Renal pelvis (tissue), 4 donors: Measurements from ENCODE around the gene RBM15B. TPM values are rescaled to one million over a fixed set of nuclear protein-coding genes. Genes with fewer than 3 reads are reported as not detected.
A peak's percentile ranks its signal among the peaks of the same experiment; 100 is the strongest.

Experiments
- DNase-seq: peaks from one replicate; pipeline ENCODE4 v3.0.0-alpha.2; 2013
- polyA plus RNA-seq, 3 donors: library from polyadenylated mRNA; unstranded; fragments of 120-200 nt; gene quantifications; one replicate each; pipeline ENCODE4 v1.2.1, GENCODE V29; 2013; ENCODE audit not compliant: insufficient read length in 3 of 3

The RBM15B gene
- polyA plus RNA-seq, 3 donors: 36.8 to 45.5 (median 44.7) TPM

- peak; percentile 22 for DNase-seq
Observed at GRCh38 chr3:51434746-51435327, 43.8 kb downstream of the RBM15B start.

DNA sequence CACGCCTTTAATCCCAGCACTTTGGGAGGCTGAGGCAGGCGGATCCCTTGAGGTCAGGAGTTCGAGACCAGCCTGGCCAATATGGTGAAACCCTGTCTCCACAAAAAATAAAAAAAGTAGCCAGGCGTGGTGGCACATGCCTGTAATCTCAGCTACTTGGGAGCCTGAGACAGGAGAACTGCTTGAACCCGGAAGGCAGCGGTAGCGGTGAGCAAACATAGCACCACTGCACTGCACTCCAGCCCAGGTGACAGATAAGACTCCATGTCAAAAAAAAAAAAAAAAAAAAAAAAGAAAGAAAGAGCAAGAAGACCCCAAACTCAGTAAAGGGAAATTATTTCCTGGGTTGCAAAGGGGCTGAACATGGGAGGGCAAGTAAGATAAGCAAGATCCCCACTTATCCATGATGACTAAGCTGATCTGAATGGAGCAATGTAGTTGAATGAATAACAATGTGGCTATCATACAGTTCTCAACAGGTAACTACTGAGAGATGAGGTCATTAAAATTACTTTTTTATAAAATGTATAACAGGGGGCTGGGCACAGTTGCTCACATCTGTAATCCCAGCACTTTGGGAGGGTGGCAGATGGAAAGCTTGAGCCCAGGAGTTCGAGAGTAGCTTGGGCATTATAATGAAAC lies 46.0 kb downstream of the RBM15B start:
- DNase-seq: no peak

GRCh38 chr3:51441282-51442030 lies 50.4 kb downstream of the RBM15B start:
- DNase-seq: no peak

DNA sequence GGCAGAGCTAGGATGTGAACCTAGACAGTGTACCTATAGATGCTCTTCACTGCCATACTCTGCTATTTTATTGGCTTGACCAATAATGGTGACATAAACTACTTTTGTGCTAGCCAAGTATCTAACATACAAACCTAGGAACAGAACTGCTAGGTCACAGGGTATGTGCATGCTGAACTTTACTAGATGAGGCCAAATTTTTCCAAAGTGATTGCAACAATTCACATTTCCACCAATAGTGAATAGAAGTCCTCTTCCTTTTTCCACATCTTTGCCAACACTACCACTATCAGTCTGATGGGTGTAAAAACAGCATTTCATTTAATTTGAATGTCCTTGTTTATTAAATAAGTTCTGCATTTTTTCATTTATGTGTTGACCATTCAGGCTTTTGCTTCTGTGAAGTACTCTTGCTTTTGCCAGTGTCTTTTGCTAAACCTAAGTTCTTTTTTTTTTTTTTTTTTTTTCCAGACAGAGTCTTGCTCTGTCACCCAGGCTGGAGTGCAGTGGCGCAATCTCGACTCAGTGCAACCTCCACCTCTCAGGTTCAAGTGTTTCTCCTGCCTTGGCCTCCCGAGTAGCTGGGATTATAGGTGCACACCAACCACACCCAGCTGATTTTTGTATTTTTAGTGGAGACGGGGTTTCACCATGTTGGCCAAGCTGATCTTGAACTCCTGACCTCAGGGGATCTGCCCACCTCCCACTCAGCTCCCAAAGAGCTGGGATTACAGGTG lies 54.6 kb downstream of the RBM15B start:
- no peak for DNase-seq

Other genes starting within 250 kb of the RBM15B start
- 100 to 1,000 TPM; 115 to 140 (median 136) TPM for gene MANF, start 6.0 kb upstream of the RBM15B start, polyA plus RNA-seq
- 10 to 100 TPM; 28.4 to 32.1 (median 29.0) TPM for gene DCAF1, start 108.7 kb downstream of the RBM15B start, polyA plus RNA-seq
- 10 to 100 TPM; 13.6 to 19.0 (median 17.7) TPM for gene RAD54L2, start 147.4 kb downstream of the RBM15B start, polyA plus RNA-seq